Measurements from ENCODE around the gene COX5B. TPM values are rescaled to one million over a fixed set of nuclear protein-coding genes. Genes with fewer than 3 reads are reported as not detected.

Gene COX5B
- total RNA-seq, 4 donors from 2014 or later: 248 to 409 (median 335) TPM

DNA sequence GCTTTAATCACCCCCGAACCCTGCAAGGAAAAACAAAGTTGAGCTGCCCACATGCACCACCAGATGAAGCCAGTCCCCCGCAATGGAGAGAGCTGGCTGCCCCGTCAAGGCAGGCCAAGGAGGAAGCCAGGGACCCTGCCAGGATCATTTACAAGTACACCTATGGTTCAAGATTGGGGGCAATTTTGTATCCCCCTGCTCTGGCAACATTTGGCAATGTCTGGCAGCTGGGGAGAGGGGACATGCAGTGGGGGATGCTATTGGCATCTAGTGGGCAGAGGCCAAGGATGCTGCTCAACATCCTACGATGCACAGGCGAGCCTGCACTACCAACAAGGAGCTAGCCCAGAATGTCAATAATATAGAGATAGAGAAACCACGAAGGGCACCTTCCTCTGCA lies 16.1 kb downstream of the COX5B start:
- 71 to 83% methylated on average over 6 of the region's 6 CpGs for WGBS, 2 donors
- H3K36me3 ChIP-seq: peaks cover 0 to 39% (median 9%) of the 10 kb centered on the region in 3 donors
- peak overlapping the region in 2 of 4 donors; percentile 81 to 97 for H3K4me3 ChIP-seq
- H3K27me3 ChIP-seq: no peaks in the 10 kb centered on the region
- peak overlapping the region; percentile 18 to 99 (median 80) for H3K27ac ChIP-seq
- DNase-seq (ENCODE audit: low spot score in 2 of 2): no peak
- peaks cover 0 to 41% (median 15%) of the 10 kb centered on the region in 4 donors for H3K4me1 ChIP-seq
- H3K9me3 ChIP-seq: no peaks in the 10 kb centered on the region
- no peak for TF ChIP-seq POLR2A (IDR thresholded peaks at IDR 0.05)
- TF ChIP-seq EP300 (IDR thresholded peaks at IDR 0.05): no peak
- TF ChIP-seq, protein P1, sequence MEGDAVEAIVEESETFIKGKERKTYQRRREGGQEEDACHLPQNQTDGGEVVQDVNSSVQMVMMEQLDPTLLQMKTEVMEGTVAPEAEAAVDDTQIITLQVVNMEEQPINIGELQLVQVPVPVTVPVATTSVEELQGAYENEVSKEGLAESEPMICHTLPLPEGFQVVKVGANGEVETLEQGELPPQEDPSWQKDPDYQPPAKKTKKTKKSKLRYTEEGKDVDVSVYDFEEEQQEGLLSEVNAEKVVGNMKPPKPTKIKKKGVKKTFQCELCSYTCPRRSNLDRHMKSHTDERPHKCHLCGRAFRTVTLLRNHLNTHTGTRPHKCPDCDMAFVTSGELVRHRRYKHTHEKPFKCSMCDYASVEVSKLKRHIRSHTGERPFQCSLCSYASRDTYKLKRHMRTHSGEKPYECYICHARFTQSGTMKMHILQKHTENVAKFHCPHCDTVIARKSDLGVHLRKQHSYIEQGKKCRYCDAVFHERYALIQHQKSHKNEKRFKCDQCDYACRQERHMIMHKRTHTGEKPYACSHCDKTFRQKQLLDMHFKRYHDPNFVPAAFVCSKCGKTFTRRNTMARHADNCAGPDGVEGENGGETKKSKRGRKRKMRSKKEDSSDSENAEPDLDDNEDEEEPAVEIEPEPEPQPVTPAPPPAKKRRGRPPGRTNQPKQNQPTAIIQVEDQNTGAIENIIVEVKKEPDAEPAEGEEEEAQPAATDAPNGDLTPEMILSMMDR (IDR thresholded peaks at IDR 0.05): no peak

GRCh38 chr2:97662386-97662894 lies 16.6 kb downstream of the COX5B start:
- DNase-seq (ENCODE audit: low spot score in 2 of 2): no peak

DNA sequence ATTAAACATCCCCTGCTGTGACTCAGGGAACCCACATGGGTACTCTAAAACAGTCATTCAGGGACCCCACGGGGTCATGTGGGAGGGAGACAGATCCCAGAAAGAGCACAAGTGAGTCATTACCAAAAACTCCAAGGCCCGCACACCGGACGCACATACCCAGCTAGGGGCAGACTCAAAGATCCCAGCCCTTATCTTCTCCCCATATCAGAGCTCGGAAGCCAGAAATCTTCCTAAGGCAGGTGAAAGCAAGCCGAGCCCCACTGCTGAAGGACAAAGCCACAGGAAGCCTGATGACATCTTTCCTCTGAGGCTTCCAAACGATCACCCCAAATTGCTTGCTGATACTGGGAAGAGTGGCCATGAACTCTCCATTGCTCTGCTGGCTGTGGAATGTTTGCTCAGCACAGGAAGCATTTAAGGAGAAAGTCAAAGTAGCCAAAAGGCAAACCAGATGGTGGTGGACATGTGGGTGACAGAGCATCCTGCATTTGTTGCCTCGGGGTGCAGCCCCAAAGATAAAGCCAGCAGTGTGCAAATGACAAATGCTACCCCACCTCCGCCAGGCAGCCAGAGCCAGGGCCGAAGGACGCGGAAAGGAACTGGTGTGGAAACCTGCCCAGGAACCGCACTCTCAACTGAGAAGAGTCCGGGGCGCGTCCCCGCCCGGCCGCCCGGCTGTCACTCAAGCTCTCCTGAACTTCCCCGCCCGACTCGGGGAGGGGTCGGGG lies 17.2 kb downstream of the COX5B start:
- Histone ChIP-seq H3K9me3 (no peaks in the 10 kb centered on the region), H3K27ac (peak overlapping the region; percentile 63 to 99 (median 96)), H3K4me3 (peak overlapping the region; percentile 47 to 97 (median 85)), H3K36me3 (peaks cover 0 to 28% (median 8%) of the 10 kb centered on the region in 3 donors), H3K27me3 (no peaks in the 10 kb centered on the region), H3K4me1 (peaks cover 0 to 41% (median 15%) of the 10 kb centered on the region in 4 donors)
- peak; percentile 43 for DNase-seq (ENCODE audit: low spot score in 2 of 2)
- WGBS, 2 donors: 0 to 2% methylated on average over 20 to 24 of the region's 24 CpGs
- TF ChIP-seq POLR2A (IDR thresholded peaks at IDR 0.05) (peak in 1 of 2 donors; percentile 6), EP300 (IDR thresholded peaks at IDR 0.05) (no peak)

More at GRCh38 chr2:97662386-97662894, 16.6 kb downstream of the COX5B start:
- Histone ChIP-seq H3K4me1 (peaks cover 0 to 41% (median 15%) of the 10 kb centered on the region in 4 donors), H3K9me3 (no peaks in the 10 kb centered on the region), H3K27me3 (no peaks in the 10 kb centered on the region), H3K36me3 (peaks cover 0 to 34% (median 9%) of the 10 kb centered on the region in 3 donors), H3K27ac (peak overlapping the region; percentile 63 to 99 (median 96)), H3K4me3 (peak overlapping the region; percentile 47 to 97 (median 85))
- 34 to 35% methylated on average over 12 of the region's 12 CpGs for WGBS, 2 donors
- no peak for TF ChIP-seq POLR2A (IDR thresholded peaks at IDR 0.05)
- TF ChIP-seq EP300 (IDR thresholded peaks at IDR 0.05): no peak
- TF ChIP-seq, protein P1 (IDR thresholded peaks at IDR 0.05): no peak

- Histone ChIP-seq H3K27ac (peak overlapping the region; percentile 63 to 99 (median 96)), H3K36me3 (peaks cover 0 to 26% (median 4%) of the 10 kb centered on the region in 3 donors), H3K4me1 (peaks cover 0 to 41% (median 15%) of the 10 kb centered on the region in 4 donors), H3K9me3 (no peaks in the 10 kb centered on the region), H3K27me3 (no peaks in the 10 kb centered on the region), H3K4me3 (peak overlapping the region; percentile 47 to 97 (median 85))
- DNase-seq (ENCODE audit: low spot score in 2 of 2): no peak
- no peak for TF ChIP-seq EP300 (IDR thresholded peaks at IDR 0.05)
- TF ChIP-seq POLR2A (IDR thresholded peaks at IDR 0.05): no peak
- TF ChIP-seq, protein P1 (IDR thresholded peaks at IDR 0.05): no peak
- WGBS, 2 donors: 0% methylated on average over 19 of the region's 46 CpGs; no CpG with 5 or more reads in 1 of the 2 donors
Measured at GRCh38 chr2:97663626-97663961, 17.7 kb downstream of the COX5B start.

DNA sequence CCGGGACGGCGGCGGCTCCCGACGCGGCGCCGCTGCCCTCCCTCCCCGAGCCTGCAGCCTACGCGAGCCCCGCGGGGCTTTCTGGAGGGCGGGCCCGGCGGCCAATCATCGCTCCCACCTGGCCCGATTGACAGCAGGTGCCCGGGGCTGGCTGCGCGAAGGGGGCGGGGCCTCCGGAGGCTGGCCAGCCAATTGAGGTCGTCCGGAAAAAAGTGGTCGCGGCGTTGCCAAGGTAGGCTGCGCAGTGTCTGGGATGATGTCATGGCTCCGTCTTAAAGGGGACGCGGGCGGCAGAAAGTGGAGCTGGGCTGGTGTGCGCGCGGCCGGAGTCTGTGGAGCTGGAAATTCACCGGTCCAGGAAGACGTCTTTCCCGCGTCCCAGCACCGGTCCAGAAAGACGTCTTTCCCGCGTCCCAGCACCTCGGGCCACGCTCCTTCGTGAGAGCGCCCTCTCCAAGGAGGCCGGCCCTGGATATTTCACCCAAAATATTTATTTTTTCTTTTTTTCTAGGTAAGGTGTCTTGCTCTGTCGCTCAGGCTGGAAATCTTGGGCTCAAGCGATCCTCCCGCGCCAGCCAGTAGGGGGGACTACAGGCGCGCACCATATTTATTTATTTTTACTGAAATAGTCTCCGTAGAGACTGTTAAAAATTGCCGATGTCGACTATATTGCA lies 18.2 kb downstream of the COX5B start, which contains the start of gene ACTR1B:
TSS of gene ACTR1B (minus strand) at position 83 of the 674 bp plus-strand sequence. CDS start 154 bp downstream, outside the sequence.
- peak within 1 kb of the TSS; percentile 47 to 97 (median 85) for H3K4me3 ChIP-seq
- H3K27me3 ChIP-seq: no peaks in the 10 kb centered on the region
- H3K36me3 ChIP-seq: peaks cover 0 to 22% (median under 1%) of the 10 kb centered on the region in 3 donors
- peak within 1 kb of the TSS; percentile 63 to 99 (median 96) for H3K27ac ChIP-seq
- peaks cover 0 to 41% (median 15%) of the 10 kb centered on the region in 4 donors for H3K4me1 ChIP-seq
- DNase-seq (ENCODE audit: low spot score in 2 of 2): peak; percentile 95 to 96
- no peaks in the 10 kb centered on the region for H3K9me3 ChIP-seq
- 0% methylated on average over 43 to 52 of the region's 60 CpGs for WGBS, 2 donors
- TF ChIP-seq, protein P1 (IDR thresholded peaks at IDR 0.05): peak in 4 of 5 experiments; percentile 44 to 71 (median 60)
- TF ChIP-seq POLR2A (IDR thresholded peaks at IDR 0.05) (peak; percentile 89 to 97), EP300 (IDR thresholded peaks at IDR 0.05) (peak; percentile 68 to 97)
